Body of pancreas (tissue), 4 donors: ENCODE measurements around the gene SCIN.

Experiments
- CTCF ChIP-seq, 7 experiments: fragments of 450-650 bp in 4 of 7; fragments of 200-600 bp in 3 of 7; sonication (generic) in 3 of 7; IDR thresholded peaks; one replicate each; pipeline ENCODE4 v1.5.1; 2016 to 2019; ENCODE audit warnings: antibody characterized with exemption in 7 of 7
- POLR2A ChIP-seq, 3 donors: fragments of 450-650 bp; IDR thresholded peaks; one replicate each; pipeline ENCODE4 v1.6.1; 2016; ENCODE audit warnings: antibody characterized with exemption in 3 of 3, mild to moderate bottlenecking in 2 of 3

GRCh38 chr7:12692035-12692434, 121.5 kb downstream of the SCIN start:
- TF ChIP-seq CTCF (IDR thresholded peaks at IDR 0.05): no peak
- no peak for TF ChIP-seq POLR2A (IDR thresholded peaks at IDR 0.05)
